Measurements from ENCODE around the gene DOK3.

GRCh38 chr5:177528631-177529030 lies 19.0 kb upstream of the DOK3 start:
- TF ChIP-seq MYC (IDR thresholded peaks at IDR 0.05; ENCODE audit: low read depth, low read length) (no peak), CTCF (IDR thresholded peaks at IDR 0.05; ENCODE audit: extremely low read depth in 1 of 2, insufficient read depth in 1 of 2, low read depth in 1 of 2, low read length in 2 of 2) (no peak), POLR2A (IDR thresholded peaks at IDR 0.05; ENCODE audit: low read depth, low read length) (no peak), POLR2AphosphoS5 (IDR thresholded peaks at IDR 0.05; ENCODE audit: insufficient read depth, low read depth, low read length) (no peak), EZH2 (IDR thresholded peaks at IDR 0.05; ENCODE audit: borderline replicate concordance, low read depth, low read length, severe bottlenecking) (no peak), JUN (IDR thresholded peaks at IDR 0.05; ENCODE audit: borderline replicate concordance, insufficient read depth, insufficient read length, low read depth) (no peak), GATA2 (IDR thresholded peaks at IDR 0.05; ENCODE audit: insufficient read depth, insufficient read length, low read depth, low read length) (no peak), FOS (IDR thresholded peaks at IDR 0.05; ENCODE audit: borderline replicate concordance, insufficient read depth, low read length) (no peak)
- TF ChIP-seq, protein P1, sequence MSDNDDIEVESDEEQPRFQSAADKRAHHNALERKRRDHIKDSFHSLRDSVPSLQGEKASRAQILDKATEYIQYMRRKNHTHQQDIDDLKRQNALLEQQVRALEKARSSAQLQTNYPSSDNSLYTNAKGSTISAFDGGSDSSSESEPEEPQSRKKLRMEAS (IDR thresholded peaks at IDR 0.05; ENCODE audit: insufficient read depth, insufficient read length) = no peak
